Measurements from ENCODE around the gene CRADD.

The CRADD gene

GRCh38 chr12:93823616-93824391 lies 146.6 kb downstream of the CRADD start:
- DNase-seq: no peak

DNA sequence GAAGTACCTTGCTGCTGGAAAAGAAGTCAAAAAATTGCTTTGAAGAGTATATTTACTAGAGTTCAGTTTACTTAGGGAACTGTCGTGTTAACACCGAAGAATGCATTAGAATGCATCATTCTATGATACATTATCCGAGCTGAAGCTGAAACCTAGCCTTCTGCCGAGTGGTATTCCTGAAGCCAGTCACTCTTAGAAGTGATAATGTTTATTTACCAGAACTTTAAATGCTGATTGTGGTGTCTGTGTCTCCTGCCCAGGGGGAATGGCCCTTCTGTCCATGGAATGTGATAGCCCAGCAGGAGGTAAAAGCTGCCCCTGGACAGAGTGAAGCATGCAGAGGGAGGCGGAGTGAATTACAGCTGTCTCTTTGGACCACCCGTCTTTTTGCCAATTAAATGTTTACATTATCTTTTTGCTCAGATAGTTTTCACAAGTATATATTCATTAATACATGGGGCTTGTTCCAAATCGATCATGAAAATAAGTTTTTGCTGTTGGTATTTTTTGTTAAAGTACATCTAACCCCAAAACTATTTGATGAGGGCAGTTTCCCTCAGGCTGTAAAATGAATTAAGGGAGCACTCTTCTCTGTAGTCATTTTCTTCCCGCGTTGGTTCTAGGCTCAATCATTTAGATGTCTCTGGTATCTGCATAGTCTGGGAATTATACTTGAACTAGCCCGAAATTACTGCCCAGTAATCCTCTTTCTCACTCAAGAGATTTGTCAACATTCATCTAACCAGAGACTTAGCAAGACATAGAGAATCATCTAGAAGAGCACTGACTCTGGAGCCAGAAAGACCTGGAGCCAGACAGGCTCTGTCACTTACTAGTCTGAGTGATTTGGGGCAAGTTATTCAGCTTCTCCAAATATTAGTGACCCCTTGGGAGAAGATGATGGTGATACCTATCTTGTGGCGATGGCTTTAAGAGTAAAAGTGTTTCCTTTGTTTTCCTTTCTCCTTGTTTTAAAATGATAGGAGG lies 147.6 kb downstream of the CRADD start:
- no peak for DNase-seq

- no peak for DNase-seq
Measured at GRCh38 chr12:93825501-93825888, 148.3 kb downstream of the CRADD start.

- DNase-seq: no peak
Measured at GRCh38 chr12:93825931-93826555, 148.9 kb downstream of the CRADD start.

GRCh38 chr12:93827179-93827578 lies 150.0 kb downstream of the CRADD start:
- DNase-seq: no peak

DNA sequence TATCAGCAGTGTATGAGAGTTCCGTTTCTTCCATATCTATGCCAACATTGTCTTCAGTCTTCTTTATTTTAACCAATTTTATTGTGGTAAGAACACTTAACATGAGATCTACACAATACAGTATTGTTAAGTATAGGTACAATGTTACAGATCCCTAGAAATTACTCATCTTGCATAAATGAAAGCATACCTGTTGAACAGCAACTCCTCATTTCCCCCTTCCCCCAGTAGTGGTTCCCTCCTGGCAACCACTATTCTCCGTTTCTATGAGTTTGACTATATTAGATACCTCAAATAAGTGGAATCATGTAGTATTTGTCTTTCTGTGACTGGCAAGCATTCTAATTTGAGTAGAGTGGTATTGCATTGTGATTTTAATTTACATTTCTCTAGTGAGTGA lies 150.5 kb downstream of the CRADD start:
- DNase-seq: no peak

DNA sequence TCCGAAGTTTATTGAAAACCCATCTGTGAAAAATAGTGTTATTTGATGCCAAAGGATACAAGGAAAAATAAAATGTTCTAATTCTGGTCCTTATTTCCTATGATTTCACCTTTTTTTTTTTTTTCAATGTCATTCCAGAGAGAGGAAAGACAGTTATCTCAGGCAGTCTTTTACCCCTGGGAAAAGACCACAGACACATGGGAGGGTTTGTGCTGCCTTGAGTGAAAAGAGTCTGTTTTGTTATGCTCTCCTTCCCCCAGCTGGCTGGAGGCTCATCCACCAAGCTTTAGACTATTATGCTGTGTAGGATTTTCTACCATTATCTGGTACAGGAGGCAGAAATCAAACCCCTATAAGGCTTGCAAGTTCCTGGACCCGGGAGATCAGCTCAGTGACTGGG lies 151.8 kb downstream of the CRADD start:
- no peak for DNase-seq

DNA sequence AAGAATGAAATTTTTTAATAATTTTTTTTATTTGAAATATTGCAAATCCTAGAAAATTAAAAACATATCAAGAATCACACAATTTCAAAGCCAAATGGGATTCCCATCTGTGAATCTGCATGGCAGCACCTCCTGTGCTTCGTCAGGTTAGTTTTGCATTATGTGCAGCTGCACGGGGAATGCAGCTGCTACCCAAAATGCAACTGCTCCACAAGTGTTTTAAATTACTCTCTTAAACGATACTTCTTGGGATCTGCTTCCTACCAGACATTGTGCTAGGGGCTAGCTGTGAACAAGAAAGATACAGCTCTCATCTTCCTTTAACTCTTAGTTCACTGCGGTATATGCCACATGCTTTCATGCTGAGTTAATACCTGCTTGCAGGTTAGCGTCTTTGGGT lies 154.2 kb downstream of the CRADD start:
- DNase-seq: no peak

GRCh38 chr12:93832131-93832530 lies 155.0 kb downstream of the CRADD start:
- no peak for DNase-seq

DNA sequence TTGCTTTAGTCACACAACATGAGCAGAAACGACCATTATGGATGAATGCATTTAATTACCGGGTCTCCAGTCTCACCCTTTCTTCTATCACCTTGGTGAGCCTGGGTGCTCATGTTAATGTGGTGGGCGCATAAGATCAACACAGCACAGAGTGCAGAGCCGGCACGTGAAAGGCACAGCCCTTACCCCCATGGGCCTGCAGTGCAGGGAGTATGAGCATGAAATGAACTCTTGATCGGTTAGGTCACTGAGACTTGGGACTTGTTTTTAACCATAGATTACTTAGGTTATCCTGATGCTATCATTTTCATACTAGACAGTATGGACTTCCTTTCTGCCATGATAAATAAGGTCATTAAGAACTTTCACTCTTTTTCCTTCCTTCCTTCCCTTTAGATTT lies 156.8 kb downstream of the CRADD start:
- DNase-seq: no peak

GRCh38 chr12:93836620-93837260 lies 159.6 kb downstream of the CRADD start:
- DNase-seq: no peak

DNA sequence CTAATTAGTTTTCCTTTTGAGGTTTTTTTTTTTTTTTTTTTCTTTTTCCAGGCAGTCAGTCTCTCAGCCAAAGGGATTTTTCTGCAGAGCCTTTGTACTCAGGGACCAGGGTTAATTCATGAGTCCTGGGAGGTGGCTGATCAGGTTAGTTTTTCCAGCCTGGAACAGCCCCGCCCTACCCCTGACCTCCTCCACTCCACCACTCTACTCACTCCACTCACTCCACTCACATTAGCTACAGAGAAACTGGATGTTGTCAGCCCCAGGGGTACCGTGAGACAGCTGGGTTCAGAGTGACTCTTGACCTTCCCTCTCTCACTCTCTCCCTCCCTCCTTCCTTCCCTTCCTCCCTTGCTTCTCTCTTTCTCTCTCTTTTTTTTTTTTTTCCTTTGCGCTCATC lies 161.0 kb downstream of the CRADD start:
- no peak for DNase-seq

DNA sequence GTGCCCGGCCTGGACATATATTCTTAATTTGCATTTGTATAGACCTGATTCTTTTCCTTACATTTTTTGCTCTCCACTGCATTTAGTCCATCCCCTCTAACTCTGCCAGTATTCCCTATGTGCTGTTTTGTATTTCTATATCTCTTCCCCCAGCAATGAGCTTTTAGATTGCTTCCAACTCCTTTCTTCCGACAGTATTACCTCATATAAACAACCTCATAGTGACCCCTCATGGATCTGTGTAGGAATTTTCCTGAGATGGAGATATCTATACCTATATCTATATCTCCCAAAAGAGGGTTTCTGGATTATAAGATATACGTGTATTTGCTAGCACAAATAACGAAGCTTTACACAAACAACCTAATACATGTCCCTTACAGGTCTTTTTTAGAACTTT lies 161.9 kb downstream of the CRADD start:
- no peak for DNase-seq

GRCh38 chr12:93841671-93842070 lies 164.5 kb downstream of the CRADD start:
- DNase-seq: no peak

GRCh38 chr12:93844164-93844784 lies 167.1 kb downstream of the CRADD start:
- no peak for DNase-seq

DNA sequence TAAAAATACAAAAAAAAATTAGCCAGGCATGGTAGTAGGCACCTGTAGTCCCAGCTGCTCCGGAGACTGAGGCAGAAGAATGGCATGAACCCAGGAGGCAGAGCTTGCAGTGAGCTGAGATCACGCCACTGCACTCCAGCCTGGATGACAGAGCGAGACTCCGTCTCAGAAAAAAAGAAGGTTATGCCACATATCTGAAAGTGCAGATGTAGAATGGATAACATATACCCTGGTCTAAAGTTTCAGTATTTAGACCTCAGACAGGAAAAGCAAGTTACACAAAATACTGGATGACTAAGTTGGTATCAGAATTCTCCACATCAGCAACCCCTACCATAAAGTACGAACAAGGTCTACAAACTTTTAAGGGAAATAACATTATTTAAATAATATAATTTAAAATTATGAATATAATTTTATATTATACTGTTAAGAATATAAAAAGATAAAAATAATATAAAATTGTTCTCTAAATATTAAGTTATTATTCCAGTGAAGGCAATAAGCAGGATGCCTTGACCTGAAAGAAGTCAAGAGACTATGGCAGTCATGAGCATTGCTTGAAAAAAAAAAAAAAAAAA lies 169.9 kb downstream of the CRADD start:
- no peak for DNase-seq

- DNase-seq: no peak
Measured at GRCh38 chr12:93847517-93848474, 170.6 kb downstream of the CRADD start.

- DNase-seq: no peak
Measured at GRCh38 chr12:93848523-93849101, 171.4 kb downstream of the CRADD start.

DNA sequence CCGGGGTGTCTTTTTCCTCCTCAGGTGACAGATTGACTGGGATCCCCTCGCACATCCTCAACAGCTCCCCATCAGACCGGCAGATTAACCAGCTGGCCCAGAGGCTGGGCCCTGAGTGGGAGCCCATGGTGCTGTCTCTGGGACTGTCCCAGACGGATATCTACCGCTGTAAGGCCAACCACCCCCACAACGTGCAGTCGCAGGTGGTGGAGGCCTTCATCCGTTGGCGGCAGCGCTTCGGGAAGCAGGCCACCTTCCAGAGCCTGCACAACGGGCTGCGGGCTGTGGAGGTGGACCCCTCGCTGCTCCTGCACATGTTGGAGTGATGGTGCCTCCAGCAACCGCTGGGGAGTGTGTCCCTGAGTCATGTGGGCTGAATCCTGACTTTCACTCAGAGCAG lies 172.8 kb downstream of the CRADD start:
- no peak for DNase-seq

DNA sequence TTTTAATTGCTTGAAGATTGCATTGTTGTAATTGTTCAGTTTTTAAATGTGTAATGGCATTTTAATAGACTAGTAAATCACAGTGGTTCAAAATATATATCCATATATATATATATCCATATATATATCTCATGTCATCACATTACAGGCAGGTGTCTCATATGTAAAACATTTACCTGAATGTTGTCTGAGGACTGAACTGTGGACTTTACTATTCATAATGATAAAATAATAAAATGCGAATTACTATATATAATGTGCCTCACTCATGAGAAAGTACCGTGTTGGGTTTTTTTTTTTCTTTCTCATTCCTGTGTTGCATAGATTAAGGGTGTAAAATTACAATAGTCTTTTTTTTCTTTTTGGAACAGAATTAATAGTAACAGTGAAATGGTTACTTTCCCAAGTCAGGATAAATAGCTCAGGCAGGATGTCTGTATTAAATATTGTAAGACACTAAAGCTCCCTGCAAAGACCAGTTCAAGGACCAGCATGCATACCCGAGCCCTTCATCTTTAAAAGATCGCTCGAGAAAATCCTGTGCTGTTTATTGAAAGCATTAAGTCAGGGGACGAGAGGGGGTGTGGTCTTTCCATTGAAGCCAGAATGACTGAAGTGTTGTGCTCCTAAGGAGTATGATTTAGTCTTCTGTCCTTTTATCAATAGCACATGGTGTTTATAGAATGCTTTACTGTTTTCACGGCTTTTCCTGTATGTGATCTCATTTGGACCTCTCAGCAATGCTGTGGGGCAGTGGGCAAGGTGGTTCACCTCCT lies 173.5 kb downstream of the CRADD start:
- DNase-seq: no peak

Measured in NCI-H1436 (cell line).